GDM1 (cell line): ENCODE measurements around the gene FOXO3.
"Not testable (repeated sequence)": the region's sequence is repeated elsewhere in the genome, so short reads cannot be mapped to it uniquely, and the experiment has no call there.

Source experiments
- DNase-seq: peaks from one replicate; lab custom pipeline; 2025; lab: John Stamatoyannopoulos, UW

The FOXO3 gene

GRCh38 chr6:108660251-108660650 is 99.5 kb downstream of the FOXO3 start:
- no peak for DNase-seq

- no peak for DNase-seq
Observed at GRCh38 chr6:108661430-108661829, 100.7 kb downstream of the FOXO3 start.

GRCh38 chr6:108661982-108662381 is 101.3 kb downstream of the FOXO3 start:
- no peak for DNase-seq

- no peak for DNase-seq
Observed at GRCh38 chr6:108662702-108663101, 102.0 kb downstream of the FOXO3 start.

GRCh38 chr6:108663494-108664064 is 102.9 kb downstream of the FOXO3 start:
- DNase-seq, result not testable (repeated sequence)

GRCh38 chr6:108665495-108666196 is 104.9 kb downstream of the FOXO3 start:
- no peak for DNase-seq

- no peak for DNase-seq
Observed at GRCh38 chr6:108666656-108667260, 106.0 kb downstream of the FOXO3 start.

GRCh38 chr6:108667993-108668392 is 107.3 kb downstream of the FOXO3 start:
- DNase-seq, result no peak

GRCh38 chr6:108669673-108670072 is 109.0 kb downstream of the FOXO3 start:
- DNase-seq, result no peak

- no peak for DNase-seq
Observed at GRCh38 chr6:108671175-108671574, 110.5 kb downstream of the FOXO3 start.

- DNase-seq, result no peak
Observed at GRCh38 chr6:108671790-108672189, 111.1 kb downstream of the FOXO3 start.

- DNase-seq, result no peak
Observed at GRCh38 chr6:108672641-108673040, 111.9 kb downstream of the FOXO3 start.

- DNase-seq, result no peak
Observed at GRCh38 chr6:108673153-108673552, 112.4 kb downstream of the FOXO3 start.

GRCh38 chr6:108673602-108674001 is 112.9 kb downstream of the FOXO3 start:
- DNase-seq, result no peak

- DNase-seq, result no peak
Observed at GRCh38 chr6:108675226-108676200, 114.8 kb downstream of the FOXO3 start.

- no peak for DNase-seq
Observed at GRCh38 chr6:108676555-108676954, 115.8 kb downstream of the FOXO3 start.

- DNase-seq, result no peak
Observed at GRCh38 chr6:108677357-108677756, 116.6 kb downstream of the FOXO3 start.

GRCh38 chr6:108677894-108678293 is 117.2 kb downstream of the FOXO3 start:
- DNase-seq, result no peak

GRCh38 chr6:108680314-108680713 is 119.6 kb downstream of the FOXO3 start:
- not testable (repeated sequence) for DNase-seq

GRCh38 chr6:108681721-108682120 is 121.0 kb downstream of the FOXO3 start:
- not testable (repeated sequence) for DNase-seq

GRCh38 chr6:108682383-108683119 is 121.8 kb downstream of the FOXO3 start:
- DNase-seq, result not testable (repeated sequence)
